ENCODE data around the gene LMX1B.
A peak's percentile ranks its signal among the peaks of the same experiment; 100 is the strongest.
"Not testable (repeated sequence)": the region's sequence is repeated elsewhere in the genome, so short reads cannot be mapped to it uniquely, and the experiment has no call there.

LMX1B gene

DNA sequence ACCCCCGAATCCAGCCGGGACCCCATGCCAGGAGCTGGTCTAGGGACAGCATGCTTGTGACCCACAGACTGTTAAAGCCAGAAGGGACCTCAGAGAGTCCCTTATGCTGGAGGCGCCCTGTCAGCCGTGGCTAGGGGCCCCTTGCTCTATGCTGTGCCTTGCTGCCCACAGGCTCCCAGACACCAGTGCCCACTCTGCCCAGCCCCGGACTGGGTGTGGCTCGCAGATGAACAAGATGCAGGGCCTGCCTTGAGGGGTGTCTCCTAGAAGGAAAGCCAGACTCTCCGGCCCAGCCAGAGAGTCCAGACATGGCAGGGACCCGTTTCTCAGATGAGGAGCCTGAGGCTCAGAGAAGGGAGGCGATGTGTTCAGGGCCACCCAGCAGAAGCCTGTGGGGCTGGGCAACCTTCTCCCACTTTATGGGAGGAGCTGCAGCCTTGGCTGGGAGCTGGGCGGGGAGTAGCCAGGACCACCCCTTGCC is 85.7 kb downstream of the LMX1B start:
- no peak for DNase-seq

DNA sequence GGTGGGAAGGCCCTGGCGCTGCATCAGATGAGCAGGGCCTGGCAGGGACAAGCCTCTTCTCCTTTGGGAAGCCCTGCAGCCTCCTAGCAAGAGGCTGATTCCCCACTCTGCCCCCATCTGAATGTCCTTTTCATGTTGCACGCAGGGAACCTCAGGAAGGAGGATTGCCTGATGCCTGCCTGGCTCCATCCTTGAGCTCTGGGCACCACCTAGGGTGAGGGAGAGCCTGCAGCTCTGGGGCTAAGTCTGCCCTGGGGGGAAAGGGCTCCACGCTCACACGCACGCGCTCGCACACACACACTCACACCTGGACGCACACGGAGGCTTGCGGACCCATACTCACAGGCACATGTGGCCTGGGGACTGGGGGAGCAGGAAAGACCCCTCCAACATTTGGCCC is 86.6 kb downstream of the LMX1B start:
- DNase-seq = no peak

DNA sequence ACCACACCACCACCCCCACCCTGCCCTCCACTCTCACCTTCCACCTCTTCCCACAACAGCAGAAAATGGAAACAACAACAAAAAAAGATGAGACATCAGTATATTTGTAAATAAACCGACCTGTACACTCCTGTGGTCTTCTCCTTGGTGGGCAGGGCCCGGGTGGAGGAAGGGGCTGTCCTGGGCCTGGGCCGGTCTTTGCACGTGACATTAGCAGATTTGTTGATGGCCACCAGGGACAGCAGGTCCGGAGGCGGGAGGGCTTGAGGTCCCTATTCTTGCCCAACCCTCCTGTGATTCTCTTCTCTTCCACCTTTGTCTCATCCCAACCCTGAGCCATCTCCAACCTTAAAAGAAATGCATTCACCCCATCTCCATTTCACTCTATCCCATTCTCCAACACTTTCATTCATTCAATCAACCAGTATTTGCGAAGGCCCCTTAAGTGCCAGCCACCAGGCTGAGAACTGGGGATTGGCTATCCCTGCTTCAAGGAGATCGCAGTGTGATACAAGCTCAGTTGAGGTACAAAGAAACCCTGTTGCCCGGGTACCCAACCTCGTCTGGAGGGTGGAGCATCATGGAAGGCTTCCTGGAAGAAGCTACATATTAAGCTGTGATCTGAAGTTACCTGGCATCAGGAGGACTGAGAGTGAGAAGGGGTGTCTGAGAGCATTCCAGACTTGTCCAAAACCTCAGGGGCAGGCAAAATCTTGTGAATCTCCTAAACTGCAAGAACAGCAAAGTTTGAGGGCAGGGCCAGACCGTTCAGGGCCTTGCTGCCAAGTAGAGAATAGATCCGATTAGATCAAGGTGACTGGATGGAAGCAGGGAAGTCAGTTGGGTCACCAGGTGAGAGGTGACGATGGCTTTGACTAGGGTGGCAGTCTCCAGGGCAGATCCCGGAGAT is 87.4 kb downstream of the LMX1B start:
- DNase-seq = no peak

DNA sequence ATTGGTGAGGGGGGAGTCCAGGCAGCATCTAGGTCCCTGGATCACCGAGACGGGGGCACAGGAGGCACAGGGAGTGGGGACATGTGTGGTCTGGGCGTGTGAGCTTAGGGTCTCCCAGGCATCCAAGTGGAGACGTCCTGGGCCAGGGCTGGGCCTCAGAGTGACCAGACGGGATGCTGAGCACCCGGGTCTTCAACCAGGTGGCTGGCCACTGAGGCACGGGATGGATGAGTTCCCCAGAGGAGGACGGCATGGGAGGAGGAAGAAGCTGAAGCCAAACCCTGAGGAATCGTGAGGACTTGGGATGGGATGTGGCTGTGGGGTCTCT is 88.0 kb downstream of the LMX1B start:
- DNase-seq = no peak

DNA sequence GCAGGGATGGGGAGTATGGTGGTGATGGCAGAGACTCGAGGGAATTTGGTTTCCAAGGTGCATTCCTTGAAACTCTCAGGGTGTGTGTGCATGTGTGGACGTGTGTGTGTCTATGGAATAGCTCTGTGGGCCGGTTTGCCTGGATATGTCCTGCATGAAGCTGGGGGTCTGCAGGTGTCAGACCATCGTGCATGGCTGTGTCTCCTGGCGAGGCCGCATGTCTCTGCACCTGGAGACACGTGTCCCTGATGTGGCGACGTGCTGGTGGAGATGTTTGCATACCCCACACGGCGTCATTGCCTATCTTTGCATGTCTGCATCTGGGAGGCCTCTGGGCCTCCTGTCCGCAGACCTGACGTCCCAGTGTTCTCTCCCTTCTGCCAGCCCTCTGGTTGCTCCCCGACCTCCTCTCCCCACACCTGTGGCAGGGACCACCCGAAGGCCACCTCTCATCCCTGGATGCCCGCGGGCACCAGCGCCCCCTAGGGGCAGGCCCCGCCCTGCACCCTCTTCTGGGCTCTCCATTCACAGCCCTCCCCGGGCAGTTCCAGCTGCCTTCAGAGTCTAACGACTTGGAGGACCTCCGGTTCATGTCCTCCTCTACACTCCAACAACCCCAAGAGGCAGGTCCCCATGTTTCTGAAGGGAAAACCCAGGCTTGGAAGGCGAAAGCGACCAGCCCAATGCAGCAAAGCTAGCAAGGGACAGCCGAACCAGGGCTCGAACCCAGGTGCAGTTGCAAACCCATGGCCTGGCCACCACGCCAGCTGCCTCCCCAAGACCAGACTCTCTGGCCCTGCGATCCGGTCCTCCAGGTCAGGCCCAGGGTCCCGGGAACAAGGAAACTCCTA is 88.6 kb downstream of the LMX1B start:
- no peak for DNase-seq

DNA sequence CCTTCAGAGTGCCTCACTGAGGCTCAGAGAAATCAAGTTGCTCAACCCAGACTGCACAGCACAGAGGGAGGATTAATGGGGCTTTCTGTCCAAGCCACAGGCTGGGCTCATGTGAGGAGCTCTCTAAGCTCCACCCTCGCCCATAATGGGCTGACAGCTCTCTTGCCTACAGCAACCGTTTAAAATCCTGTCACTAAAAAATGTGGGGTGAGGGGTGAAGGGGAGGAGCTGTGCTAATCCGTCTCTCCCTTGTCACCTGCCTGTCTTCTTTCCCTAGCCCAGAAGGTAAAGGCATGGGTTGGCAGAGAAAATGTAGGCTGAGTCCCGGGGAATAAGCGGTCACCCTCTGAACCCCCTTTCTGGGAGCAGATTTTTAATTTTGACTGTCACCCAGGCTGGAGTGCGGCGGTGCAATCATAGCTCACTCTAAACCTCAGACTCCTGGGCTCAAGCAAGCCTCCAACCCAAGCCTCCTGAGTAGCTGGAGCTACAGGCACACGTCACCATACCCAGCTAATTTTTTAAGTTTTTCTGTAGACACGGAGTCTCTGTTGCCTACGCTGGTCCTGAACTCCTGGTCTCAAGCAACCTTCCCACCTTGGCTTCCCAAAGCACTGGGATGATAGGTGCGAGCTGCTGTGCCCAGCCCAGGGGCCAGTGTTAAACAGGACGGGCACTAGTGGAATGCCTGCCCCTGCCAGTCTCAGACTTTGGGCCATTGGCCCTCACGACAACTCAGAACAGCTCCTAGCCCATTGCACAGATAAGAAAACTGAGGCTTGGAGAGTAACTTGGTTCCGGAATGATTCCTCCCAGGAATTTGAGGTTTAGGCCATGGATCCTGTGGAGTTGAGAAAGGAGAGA is 89.5 kb downstream of the LMX1B start:
- no peak for DNase-seq

DNA sequence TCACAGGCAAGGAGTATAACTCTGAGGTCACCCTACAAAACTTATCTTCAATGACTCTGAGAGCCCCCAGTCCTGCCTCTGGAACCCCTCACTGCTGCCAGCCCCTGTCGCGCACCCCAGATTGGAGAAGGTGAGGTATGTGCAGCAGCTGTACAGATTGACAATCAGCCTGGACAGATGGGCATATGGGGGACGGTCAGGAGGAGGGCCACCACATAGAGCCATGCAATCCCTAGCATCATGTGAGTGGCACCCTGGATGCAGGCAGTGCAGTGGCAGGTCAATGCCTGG is 90.1 kb downstream of the LMX1B start:
- no peak for DNase-seq

DNA sequence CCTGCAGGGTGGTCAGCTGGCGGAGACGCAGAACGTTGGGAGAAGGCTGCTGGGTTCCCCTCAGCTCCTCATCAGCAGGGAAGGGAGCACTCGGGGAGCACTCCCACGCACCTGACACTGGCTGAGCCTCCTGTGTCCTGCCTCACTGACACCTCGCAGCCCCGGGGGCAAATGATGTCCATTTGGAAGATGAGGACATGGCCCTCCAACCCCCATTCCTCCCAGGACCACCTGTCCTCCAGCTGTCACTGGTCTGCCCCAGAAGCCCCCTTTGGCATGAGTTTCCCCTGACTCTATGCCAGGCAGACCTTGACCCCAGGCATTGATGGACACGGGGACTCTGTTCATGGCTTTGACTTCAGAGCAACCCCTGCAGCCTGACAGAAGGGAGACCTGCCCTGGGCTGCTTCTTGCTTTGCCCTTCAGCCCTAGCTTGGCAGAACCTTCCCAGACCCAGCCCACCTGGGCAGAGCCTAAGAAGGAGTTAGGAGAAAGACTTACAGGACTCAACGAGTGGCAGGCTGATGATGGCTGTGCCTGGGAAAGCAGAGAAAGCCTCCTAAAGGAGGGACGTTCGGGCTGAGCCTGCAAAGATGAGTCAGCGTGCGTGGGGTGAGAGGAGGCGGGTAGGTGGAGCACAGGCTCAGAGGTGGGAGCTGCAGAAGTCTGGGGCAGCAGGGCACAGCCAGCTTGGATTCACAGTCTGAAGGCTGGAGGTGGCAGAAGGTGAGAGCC is 90.6 kb downstream of the LMX1B start:
- DNase-seq = peak; percentile 24

DNA sequence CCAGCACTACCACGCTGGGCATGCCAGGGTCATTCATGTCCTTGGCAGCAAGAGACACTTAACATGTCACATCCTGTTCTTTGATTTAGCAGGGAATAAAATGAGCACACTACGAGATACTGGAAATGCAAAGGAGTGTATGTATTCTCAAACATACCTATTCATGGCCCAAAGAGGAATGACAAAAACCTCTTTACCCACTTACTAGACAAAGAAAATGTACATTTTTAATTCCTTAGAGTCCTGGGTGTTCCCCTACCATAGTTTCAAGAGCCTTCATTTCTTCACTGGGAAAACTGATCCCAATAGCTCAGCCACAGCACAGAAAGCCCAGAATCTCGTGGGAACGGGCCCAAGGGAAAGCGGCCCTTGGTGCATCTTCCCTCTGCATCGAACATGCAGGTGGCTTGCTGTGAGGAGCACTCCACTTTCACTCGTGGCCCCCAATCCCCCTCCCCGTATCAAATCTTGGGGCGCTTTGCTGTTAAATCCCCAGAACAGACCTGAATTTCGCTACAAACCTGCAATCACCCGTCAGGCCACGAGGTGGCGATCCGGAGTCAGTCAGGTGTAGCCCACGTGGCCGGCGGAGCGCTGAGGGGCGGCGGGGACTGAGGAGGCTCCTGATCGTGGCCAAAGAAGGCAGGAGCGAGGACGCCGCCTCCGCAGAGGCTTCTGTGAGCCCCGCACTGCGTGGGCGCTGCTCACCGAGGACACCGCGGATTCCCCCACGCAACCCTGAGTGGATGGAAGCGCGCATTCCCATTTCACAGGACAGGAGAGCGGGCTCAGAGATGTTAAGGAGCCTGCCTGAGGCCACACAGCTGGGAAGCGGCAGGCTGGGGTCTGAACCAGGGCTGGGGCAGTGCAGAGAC is 91.4 kb downstream of the LMX1B start:
- peak; percentile 56 for DNase-seq

DNA sequence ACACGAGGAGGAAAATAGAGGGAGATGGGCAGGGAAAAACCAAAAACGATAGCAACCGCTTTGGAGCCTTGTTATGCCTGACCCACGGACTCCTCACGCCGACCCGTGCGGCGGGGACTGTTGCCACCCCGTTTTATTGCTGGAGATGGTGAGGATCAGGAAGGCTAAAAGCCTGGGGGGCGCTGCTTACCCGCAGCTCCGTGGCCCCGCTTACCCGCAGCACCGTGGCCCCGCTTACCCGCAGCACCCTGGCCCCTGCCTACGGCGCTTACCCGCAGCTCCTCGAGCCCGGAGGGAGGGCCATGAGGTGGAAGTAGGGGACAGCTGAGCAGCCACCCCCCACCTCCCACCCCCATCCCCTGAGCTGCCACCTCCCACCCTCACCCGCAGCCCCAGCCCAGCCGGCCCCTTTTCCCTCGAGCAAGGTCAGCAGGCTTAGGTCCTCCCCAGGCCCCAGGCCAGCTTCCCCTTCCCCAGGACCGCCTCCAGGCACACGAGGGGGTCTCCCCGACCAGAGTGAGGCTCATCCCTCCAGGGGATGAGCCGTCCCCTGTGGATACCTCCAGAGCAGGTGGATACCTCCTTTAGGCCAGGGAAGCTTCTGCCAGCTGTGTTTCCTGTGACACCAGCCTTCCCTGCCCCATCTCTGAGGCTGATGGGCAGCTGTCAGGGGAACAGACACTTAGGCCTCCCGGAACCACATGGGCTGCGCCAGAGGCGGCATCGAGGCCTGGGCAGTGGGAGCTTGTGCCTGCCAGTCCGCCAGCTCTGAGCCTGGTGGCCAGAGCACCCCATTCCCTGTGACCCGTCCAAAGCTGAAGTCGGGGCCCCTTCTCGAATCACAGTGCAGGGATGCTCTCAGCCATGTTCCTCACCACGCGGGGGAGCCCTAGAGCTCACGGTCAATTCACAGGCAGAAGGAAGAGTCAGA is 92.3 kb downstream of the LMX1B start:
- no peak for DNase-seq

DNA sequence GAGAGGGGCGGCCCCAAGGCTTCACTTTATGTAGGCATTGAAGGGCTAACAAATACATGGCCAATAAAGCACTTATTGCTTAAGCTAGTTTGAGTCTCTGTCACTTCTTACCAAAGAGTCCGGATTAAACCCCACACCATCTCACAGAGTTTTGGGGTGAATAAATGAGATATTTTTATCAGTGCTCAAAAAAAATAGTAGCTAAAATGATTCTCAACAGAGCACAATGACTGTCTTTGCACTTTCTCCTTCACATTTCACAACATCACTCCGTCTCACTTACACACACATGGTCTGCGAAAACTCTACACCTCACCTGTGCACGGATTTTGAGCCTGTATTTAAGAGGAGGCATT is 92.9 kb downstream of the LMX1B start:
- DNase-seq = no peak

DNA sequence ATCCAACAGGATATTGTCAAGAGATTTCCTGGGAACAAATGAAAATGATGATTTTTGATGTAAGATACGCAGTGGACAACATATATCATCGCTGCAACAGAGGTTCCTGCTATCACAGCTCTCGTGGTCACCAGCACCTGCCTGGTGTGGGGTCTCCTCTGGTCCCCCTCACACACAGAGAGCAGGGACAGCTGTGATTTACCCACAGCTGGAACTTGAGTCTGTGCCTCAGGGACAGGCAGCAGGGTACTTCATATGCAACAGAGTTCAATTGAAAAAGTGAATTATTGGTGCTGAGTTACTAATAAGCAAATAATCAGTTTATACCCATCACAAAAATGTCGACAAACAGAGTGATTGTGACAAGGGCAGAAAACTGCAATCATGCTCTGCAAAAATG is 93.4 kb downstream of the LMX1B start:
- no peak for DNase-seq

DNA sequence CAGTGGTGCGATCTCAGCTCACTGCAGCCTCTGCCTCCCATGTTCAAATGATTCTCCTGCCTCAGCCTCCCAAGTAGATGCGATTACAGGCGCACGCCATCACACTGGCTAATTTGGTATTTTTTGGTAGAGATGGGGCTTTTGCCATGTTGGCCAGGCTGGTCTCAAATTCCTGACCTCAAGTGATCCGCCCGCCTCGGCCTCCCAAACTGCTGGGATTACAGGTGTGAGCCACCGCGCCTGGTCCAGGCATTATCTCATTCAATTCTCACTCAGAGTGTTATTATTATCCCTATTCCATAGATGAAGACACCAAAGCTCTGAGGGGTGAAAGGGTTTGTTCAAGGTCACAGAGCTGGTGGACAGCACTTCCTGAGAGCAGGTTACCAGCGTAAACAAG is 94.0 kb downstream of the LMX1B start:
- not testable (repeated sequence) for DNase-seq

DNA sequence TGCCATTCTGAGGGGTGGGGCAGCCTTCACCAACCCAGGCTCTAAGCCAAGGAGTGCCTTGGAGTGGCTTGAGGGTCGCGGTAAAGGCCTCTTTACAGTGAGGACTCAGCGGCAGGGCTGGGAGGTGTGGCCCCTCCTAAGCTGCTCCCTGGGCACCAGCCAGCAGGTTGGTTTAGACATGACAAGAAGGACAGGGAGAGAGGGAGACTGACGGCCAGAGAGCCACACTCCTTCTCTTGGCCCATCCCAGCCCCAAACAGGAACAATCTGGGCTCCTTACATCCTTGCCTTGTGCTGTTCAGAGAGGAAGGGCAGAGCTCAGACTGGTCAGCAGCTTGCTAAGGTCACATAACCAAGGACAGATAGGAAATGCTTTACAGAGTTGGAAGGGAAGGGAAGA is 94.5 kb downstream of the LMX1B start:
- DNase-seq = no peak

DNA sequence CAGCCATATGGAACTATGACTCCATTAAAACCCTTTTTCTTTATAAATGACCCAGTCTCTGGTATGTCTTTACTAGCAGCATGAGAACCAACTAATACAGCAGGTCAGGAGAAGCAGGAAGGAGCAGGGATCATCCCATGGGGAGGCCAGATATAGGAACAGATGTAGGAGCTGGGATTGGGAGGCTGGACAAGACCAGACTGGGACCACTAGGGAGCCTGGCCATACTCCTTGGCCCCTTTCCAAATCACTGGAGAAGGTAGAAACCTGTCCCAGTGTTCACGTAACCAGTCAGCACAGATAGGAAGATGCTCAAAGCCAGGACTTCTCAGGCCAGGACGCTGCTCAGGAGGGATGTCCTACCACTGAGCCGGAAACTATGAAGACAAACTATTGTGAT is 95.5 kb downstream of the LMX1B start:
- no peak for DNase-seq

DNA sequence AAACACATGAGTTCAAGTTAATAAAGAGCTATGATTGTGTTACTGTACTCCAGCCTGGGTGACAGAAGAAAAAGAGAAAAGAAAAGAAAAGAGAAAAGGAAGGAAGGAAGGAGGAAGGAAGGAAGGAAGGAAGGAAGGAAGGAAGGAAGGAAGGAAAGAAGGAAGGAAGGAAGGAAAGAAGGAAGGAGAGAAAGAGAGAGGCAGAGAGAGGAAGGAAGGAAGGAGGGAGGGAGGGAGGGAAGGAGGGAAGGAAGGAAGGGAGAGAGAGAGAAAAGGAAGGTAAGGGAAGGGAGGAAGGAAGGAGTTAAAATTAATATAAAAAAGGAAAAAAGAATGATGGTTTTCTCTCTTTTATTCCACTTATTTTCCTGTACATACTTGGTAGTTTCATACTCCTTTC is 101.7 kb downstream of the LMX1B start:
- DNase-seq = no peak

DNA sequence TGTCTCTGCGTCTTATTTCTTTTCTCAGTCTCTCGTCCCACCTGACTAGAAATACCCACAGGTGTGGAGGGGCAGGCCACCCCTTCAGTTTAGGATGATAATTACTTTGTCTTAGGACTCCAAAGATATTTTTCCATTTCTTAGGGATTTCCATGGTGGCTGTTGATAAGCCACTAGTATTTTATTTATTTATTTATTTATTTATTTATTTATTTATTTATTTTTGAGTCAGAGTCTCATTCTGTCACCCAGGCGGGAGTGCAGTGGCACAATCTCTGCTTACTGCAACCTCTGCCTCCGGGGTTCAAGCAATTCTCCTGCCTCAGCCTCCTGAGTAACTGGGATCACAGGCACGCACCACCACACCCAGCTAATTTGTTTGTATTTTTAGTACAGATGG is 103.7 kb downstream of the LMX1B start:
- not testable (repeated sequence) for DNase-seq

DNA sequence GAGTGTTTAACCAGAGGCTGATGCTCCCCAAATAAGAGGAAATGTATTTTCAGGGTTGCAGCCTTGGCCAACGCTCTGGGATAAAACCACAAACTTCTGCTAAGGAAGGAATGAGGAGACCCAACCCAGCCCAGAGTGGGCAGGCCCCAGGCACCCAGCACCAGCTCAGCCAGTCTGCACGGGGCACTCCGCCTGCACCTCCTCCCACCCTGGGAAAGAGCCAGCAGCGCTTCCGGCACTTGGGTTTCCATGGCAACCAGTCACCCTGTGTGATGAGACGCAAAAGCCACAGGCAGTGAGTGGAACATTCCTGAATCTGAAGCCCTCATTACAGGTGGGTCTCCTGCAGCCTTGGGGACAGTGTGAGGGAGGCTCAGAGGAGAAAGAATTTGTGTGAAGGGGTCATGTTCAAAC is 105.9 kb downstream of the LMX1B start:
- DNase-seq = peak; percentile 53

DNA sequence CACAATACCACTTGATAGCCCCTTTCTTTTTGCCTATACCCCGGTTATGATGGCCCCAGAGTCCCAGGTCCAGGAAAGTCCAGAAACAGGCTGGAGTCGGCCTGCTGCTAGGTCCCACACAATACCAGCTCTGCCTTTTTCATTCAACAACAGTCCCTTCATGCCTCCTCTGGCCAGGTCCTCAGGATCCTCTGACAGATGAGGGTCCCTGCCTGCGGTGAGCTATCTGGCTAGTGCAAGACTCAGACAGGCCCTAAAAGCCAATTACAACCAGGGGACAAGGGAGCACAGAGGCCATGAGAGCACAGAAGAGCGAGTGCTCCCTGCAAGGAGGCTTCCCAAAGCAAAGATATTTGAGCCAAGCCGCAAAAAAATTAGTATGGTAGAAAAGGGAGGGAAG is 106.3 kb downstream of the LMX1B start:
- no peak for DNase-seq
